ENCODE data around the gene L3MBTL4.

DNA sequence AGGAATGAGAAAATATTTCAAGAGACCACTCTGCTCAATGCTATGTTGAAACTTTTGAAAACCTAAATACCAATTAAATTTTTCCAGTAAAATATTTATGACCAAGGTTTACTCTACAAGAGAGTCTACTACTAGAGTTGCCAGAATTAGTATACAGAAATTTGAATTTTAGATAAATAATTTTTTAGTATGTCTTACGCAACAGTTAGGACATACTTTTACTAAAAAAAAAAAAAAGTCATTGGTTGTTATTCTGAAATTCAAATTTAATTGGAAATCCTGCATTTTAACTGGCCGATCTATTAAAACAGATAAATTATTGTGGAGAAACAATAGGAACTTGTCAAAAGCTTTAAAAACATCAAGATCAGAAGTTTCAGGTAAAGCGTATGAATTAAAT, 470.3 kb downstream of the L3MBTL4 start:
- TF ChIP-seq, protein P1, sequence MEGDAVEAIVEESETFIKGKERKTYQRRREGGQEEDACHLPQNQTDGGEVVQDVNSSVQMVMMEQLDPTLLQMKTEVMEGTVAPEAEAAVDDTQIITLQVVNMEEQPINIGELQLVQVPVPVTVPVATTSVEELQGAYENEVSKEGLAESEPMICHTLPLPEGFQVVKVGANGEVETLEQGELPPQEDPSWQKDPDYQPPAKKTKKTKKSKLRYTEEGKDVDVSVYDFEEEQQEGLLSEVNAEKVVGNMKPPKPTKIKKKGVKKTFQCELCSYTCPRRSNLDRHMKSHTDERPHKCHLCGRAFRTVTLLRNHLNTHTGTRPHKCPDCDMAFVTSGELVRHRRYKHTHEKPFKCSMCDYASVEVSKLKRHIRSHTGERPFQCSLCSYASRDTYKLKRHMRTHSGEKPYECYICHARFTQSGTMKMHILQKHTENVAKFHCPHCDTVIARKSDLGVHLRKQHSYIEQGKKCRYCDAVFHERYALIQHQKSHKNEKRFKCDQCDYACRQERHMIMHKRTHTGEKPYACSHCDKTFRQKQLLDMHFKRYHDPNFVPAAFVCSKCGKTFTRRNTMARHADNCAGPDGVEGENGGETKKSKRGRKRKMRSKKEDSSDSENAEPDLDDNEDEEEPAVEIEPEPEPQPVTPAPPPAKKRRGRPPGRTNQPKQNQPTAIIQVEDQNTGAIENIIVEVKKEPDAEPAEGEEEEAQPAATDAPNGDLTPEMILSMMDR (IDR thresholded peaks at IDR 0.05), result no peak
- TF ChIP-seq POLR2AphosphoS5 (IDR thresholded peaks at IDR 0.05) (no peak), POLR2A (IDR thresholded peaks at IDR 0.05) (no peak)
